Natural killer cell treated with Interleukin-12 subunit alpha and Interleukin-12 subunit beta and Interleukin-15 and Interleukin-18, amount 100 ng/mL, for 72 hours (primary cell): Measurements from ENCODE around the gene COG5. TPM values are rescaled to one million over a fixed set of nuclear protein-coding genes. Genes with fewer than 3 reads are reported as not detected.

Experiments used
- ATAC-seq, 2 donors: fragments of 150-1000 bp; cut with Tn5 transposase in 1 of 2; sonication (Bioruptor Pico), chemical (Tn5 transposase) in 1 of 2; 2 replicates each; pipeline ENCODE4 v1.10.0; 2021
- DNase-seq: peaks from one replicate; pipeline ENCODE4 v3.0.0; 2022; ENCODE audit warnings: low spot score
- H3K27ac Mint-ChIP-seq, 2 donors: 1 replicate in 1 of 2; 2 replicates in 1 of 2; pipeline ENCODE4 v1.8.0; 2022; ENCODE audit warnings: mixed read lengths in 2 of 2, mild to moderate bottlenecking in 1 of 2, moderate library complexity in 1 of 2
- H3K27me3 Mint-ChIP-seq, 2 donors: 1 replicate in 1 of 2; 2 replicates in 1 of 2; pipeline ENCODE4 v1.8.0; 2022; ENCODE audit warnings: mixed read lengths in 2 of 2
- H3K36me3 Mint-ChIP-seq: one replicate; pipeline ENCODE4 v1.8.0; 2022; ENCODE audit warnings: mixed read lengths
- H3K4me1 Mint-ChIP-seq, 2 donors: 1 replicate in 1 of 2; 2 replicates in 1 of 2; pipeline ENCODE4 v1.8.0; 2022; ENCODE audit warnings: low read depth in 2 of 2, mixed read lengths in 2 of 2, mild to moderate bottlenecking in 1 of 2
- H3K4me3 Mint-ChIP-seq: one replicate; pipeline ENCODE4 v1.8.0; 2022; ENCODE audit warnings: mixed read lengths
- H3K9me3 Mint-ChIP-seq: 2 replicates; pipeline ENCODE4 v1.8.0; 2022; ENCODE audit warnings: mixed read lengths
- total RNA-seq, 2 donors: library from RNA; stranded (reverse); gene quantifications; one replicate each; pipeline ENCODE4 v1.2.3, GENCODE V29; 2022

COG5 gene
- total RNA-seq, 2 donors from 2014 or later, result 41.0 to 56.2 TPM

GRCh38 chr7:107480932-107481331, 82.8 kb downstream of the COG5 start:
- H3K4me3 Mint-ChIP-seq, result no peak overlapping the region
- H3K4me1 Mint-ChIP-seq, result peaks cover 8 to 12% of the 10 kb centered on the region in 2 donors

GRCh38 chr7:107479303-107479702, 84.4 kb downstream of the COG5 start:
- Mint-ChIP-seq H3K4me3 (no peak overlapping the region), H3K27ac (no peak overlapping the region), H3K27me3 (no peaks in the 10 kb centered on the region), H3K36me3 (no peaks in the 10 kb centered on the region), H3K4me1 (peaks cover 0 to 5% of the 10 kb centered on the region in 2 donors), H3K9me3 (no peaks in the 10 kb centered on the region)
- no peak for ATAC-seq
- no peak for DNase-seq

More at GRCh38 chr7:107480932-107481331, 82.8 kb downstream of the COG5 start:
- Mint-ChIP-seq H3K9me3 (no peaks in the 10 kb centered on the region), H3K27me3 (no peaks in the 10 kb centered on the region), H3K36me3 (no peaks in the 10 kb centered on the region), H3K27ac (no peak overlapping the region)
- ATAC-seq, result no peak
- no peak for DNase-seq

- no peaks in the 10 kb centered on the region for H3K36me3 Mint-ChIP-seq
- no peak overlapping the region for H3K4me3 Mint-ChIP-seq
- no peak overlapping the region for H3K27ac Mint-ChIP-seq
- no peaks in the 10 kb centered on the region for H3K27me3 Mint-ChIP-seq
- DNase-seq, result no peak
- ATAC-seq, result no peak
- H3K9me3 Mint-ChIP-seq, result no peaks in the 10 kb centered on the region
- peaks cover 0 to 2% of the 10 kb centered on the region in 2 donors for H3K4me1 Mint-ChIP-seq
Observed at GRCh38 chr7:107474104-107474521, 89.6 kb downstream of the COG5 start.

DNA sequence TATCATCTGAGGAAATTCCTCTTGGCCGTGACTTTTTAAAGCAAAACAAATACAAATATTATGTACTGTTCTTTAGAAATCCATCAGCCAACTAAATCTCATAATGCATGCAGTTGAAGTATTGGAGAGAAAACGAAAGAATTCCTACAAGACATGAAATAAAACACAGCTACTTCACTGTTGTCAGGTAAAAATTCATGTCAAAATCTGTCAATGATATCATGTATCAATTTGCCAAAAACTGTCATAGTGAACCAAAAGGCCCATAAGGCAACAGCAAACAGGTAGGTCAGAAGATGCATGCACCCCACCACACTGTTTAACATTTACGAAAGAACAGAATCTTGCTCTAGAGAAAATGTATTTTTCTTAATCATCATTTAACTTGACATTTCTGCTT, 91.6 kb downstream of the COG5 start:
- DNase-seq, result no peak
- Mint-ChIP-seq H3K27ac (no peak overlapping the region), H3K27me3 (no peaks in the 10 kb centered on the region), H3K9me3 (no peaks in the 10 kb centered on the region), H3K4me3 (no peak overlapping the region), H3K4me1 (no peaks in the 10 kb centered on the region), H3K36me3 (no peaks in the 10 kb centered on the region)
- ATAC-seq, result no peak

DNA sequence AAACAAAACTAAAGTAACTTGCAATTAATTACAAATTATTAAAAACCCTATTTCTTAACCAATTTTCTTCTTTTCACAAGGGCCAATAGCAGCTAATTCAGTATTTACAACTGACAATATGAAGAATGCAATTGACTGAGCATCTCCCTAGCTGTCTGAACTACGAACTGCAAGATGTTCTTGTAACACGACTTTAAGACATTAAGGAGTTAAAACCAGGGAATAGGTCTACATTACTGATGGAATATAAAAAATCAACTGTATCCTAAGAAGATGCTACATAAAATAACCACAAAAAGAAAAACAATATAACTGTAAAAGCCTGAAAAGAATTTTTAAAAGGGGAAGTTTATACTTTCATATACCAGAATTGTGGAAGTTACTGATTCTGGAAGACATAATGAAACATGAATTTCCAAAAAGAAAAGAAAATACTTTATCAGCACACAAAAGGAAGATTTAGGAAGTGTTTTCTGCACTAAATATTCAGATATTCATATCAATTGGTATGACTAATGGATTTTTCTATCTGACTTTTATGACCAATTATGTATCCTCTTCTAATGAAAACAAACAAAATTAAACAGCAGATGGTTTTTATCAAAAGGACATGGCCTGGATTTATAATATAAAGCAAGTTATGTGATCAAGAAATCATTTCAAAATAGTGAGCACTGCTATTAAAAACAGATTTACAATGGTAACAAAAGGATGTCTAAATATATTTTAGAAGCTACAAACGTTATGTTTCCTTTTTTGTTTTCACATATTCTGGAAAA, 92.2 kb downstream of the COG5 start:
- no peak for DNase-seq
- ATAC-seq, result no peak
- Mint-ChIP-seq H3K4me1 (no peaks in the 10 kb centered on the region), H3K36me3 (no peaks in the 10 kb centered on the region), H3K27me3 (no peaks in the 10 kb centered on the region), H3K9me3 (no peaks in the 10 kb centered on the region), H3K27ac (no peak overlapping the region), H3K4me3 (no peak overlapping the region)

DNA sequence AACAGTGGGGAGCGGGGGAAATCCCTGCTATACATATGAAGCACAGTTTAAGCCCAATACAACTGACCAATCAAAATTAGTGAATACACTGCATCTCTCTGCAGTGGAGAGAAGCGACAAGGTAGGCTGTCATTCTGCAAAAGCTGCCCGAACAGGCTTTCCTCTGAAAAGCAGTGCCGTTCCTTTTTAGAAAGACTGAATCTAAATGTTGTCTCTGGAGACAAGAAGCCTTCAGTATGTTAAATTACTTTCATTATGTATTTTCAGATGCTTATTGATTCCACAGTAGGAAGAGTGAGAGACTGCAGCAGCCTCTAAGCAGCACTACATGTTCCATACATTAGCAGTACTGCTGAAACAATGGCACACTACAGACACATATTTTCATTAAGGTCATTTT, 93.8 kb downstream of the COG5 start, which contains the start of gene GPR22:
Gene GPR22, plus strand, starts transcription at position 129 of the 400 bp plus-strand sequence. CDS start 4,004 bp downstream, outside the sequence.
- no peaks in the 10 kb centered on the region for H3K36me3 Mint-ChIP-seq
- no peak within 1 kb of the TSS for H3K27ac Mint-ChIP-seq
- DNase-seq (no peak), ATAC-seq (no peak)
- H3K27me3 Mint-ChIP-seq, result no peaks in the 10 kb centered on the region
- no peaks in the 10 kb centered on the region for H3K9me3 Mint-ChIP-seq
- no peaks in the 10 kb centered on the region for H3K4me1 Mint-ChIP-seq
- H3K4me3 Mint-ChIP-seq, result no peak within 1 kb of the TSS

DNA sequence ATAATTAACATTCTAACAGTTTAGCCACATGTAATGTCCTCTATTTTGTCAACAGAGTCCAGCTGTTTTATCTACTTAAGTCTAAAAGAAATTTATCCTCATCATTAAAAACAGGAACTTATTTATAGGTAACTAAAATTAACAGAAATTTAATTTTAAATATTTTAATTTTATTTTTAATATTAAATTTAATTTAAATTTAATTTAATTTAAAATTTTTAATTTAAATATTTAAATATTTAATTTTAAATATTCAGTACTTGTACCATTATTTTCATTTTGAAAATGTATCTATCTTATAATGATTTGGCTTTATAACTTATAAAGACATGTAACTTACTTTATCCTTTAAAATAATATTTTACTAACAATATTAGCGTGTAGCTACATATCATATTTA, 94.9 kb downstream of the COG5 start:
- H3K27me3 Mint-ChIP-seq, result no peaks in the 10 kb centered on the region
- no peak overlapping the region for H3K4me3 Mint-ChIP-seq
- H3K9me3 Mint-ChIP-seq, result no peaks in the 10 kb centered on the region
- H3K36me3 Mint-ChIP-seq, result no peaks in the 10 kb centered on the region
- H3K27ac Mint-ChIP-seq, result no peak overlapping the region
- DNase-seq (no peak), ATAC-seq (no peak)
- no peaks in the 10 kb centered on the region for H3K4me1 Mint-ChIP-seq

GRCh38 chr7:107467972-107468371, 95.7 kb downstream of the COG5 start:
- Mint-ChIP-seq H3K27ac (no peak overlapping the region), H3K4me3 (no peak overlapping the region), H3K4me1 (no peaks in the 10 kb centered on the region), H3K36me3 (no peaks in the 10 kb centered on the region), H3K9me3 (no peaks in the 10 kb centered on the region), H3K27me3 (no peaks in the 10 kb centered on the region)
- DNase-seq (no peak), ATAC-seq (no peak)

- H3K4me1 Mint-ChIP-seq, result no peaks in the 10 kb centered on the region
- no peaks in the 10 kb centered on the region for H3K36me3 Mint-ChIP-seq
- H3K9me3 Mint-ChIP-seq, result no peaks in the 10 kb centered on the region
- H3K27ac Mint-ChIP-seq, result no peak overlapping the region
- H3K27me3 Mint-ChIP-seq, result no peaks in the 10 kb centered on the region
- no peak for DNase-seq
- no peak for ATAC-seq
- no peak overlapping the region for H3K4me3 Mint-ChIP-seq
Observed at GRCh38 chr7:107464666-107465226, 99.0 kb downstream of the COG5 start.

DNA sequence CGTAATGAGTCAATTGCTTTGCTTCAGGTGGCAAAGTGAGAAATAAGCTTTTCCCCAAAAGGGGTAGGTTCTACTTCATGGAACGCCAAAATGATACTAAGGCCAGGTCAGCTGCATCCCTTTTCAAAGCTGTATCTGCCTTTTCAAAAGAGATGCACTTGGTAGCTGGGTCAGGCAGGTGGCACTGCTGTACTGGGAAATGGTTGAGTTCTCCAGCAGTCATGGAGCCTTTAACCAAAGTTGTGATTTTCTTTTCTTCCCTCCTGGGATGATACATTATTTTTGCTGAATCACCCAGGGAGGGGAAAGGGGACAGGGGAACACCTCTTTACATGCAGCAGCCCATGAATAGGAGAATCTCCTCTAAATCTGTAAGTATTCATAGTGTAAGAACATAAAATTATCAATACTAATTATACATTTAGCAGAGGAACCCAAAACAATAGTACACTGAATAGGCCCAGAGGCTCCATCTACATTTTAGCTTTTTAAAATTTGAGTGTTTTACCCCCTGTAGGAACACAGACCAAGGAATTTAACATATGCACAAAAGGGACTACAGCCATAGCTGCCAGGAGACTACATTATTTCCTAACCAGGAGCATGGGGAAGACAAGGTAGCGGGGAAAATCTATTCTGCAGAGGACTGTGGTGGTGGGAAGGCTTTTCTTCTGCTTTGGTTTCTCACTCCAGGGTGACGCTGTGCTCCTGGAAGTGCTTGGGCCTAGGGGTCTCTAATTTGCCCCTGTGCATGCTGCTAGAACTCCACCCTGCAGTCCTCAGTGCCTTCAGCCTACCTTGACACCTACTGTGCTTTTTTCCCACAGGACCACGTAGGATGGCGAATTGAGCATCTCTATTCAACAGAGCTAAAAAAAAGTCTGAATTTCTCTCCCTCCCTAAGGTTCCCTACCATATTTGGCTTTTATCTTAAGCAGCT, 100.3 kb downstream of the COG5 start:
- Mint-ChIP-seq H3K9me3 (no peaks in the 10 kb centered on the region), H3K4me3 (no peak overlapping the region), H3K27ac (no peak overlapping the region), H3K27me3 (no peaks in the 10 kb centered on the region), H3K4me1 (no peaks in the 10 kb centered on the region), H3K36me3 (no peaks in the 10 kb centered on the region)
- ATAC-seq, result peak; percentile 62 to 73
- no peak for DNase-seq

- Mint-ChIP-seq H3K27me3 (no peaks in the 10 kb centered on the region), H3K4me1 (no peaks in the 10 kb centered on the region), H3K4me3 (no peak overlapping the region), H3K27ac (no peak overlapping the region), H3K9me3 (no peaks in the 10 kb centered on the region), H3K36me3 (peaks cover 11% of the 10 kb centered on the region)
- ATAC-seq, result no peak
- DNase-seq, result no peak
Observed at GRCh38 chr7:107461938-107462533, 101.7 kb downstream of the COG5 start.

DNA sequence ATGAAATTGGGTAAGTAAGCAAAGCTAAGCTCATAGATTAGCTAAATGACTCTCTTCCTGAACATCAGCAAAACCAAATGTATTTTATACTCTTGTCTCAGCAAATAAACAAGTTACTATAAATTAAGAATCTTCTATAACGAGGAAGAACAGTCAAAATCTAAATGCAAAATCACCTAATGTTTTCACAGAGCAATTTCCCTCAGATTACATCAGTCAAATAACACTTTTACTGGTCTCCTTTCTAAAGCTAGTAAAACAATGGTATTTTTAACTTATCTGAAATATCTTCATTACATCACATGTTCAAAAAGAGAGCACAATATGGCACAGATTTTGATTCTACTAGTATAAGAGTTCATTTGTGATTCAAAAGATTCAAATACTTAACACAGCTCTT, 110.3 kb downstream of the COG5 start:
- no peak overlapping the region for H3K27ac Mint-ChIP-seq
- ATAC-seq (no peak), DNase-seq (no peak)
- peaks cover 16% of the 10 kb centered on the region for H3K36me3 Mint-ChIP-seq
- no peak overlapping the region for H3K4me3 Mint-ChIP-seq
- no peaks in the 10 kb centered on the region for H3K9me3 Mint-ChIP-seq
- no peaks in the 10 kb centered on the region for H3K27me3 Mint-ChIP-seq
- peaks cover 0 to 4% of the 10 kb centered on the region in 2 donors for H3K4me1 Mint-ChIP-seq

- Mint-ChIP-seq H3K9me3 (no peaks in the 10 kb centered on the region), H3K27me3 (no peaks in the 10 kb centered on the region), H3K4me3 (no peak overlapping the region), H3K27ac (no peak overlapping the region), H3K4me1 (peaks cover 6 to 7% of the 10 kb centered on the region in 2 donors), H3K36me3 (no peaks in the 10 kb centered on the region)
- DNase-seq, result no peak
- ATAC-seq, result no peak
Observed at GRCh38 chr7:107450970-107451369, 112.8 kb downstream of the COG5 start.
